Measurements from ENCODE around the gene PCBP3. TPM values are rescaled to one million over a fixed set of nuclear protein-coding genes. Genes with fewer than 3 reads are reported as not detected.

Gene PCBP3
- total RNA-seq, 1 experiment from 2014 or later: 10.9 TPM

DNA sequence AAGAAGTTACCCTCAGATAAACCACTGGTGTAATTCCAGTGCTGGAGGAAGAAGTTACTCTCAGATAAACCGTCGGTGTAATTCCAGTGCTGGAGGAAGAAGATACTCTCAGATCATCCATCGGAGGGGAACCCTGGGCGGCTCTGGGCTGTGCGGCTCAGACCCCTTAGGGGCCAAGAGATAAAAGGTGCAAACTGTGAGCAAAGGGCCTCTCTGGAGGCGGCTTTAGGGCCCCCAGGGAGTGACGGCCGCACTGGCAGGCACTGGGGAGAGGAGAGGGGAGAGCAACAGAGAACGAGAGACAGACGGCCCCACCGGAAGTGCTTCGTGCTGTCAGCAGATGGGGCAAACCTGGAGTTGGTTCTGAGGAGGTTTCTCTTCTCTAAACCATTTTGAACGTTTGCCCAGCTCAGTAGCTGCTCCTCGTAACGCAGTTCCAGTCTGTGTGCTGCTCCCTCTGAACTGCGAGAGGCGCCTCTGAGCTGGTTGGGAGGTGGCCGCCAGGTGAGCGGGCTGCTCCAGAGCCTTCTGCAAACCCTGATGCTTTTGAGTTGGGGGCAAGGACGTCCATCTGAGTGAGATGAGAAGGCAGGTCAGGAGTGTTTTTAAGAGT, 275.4 kb downstream of the PCBP3 start:
- Histone ChIP-seq H4K5ac (ENCODE audit: insufficient read length, low read depth, low read length) (no peak overlapping the region), H2BK120ac (ENCODE audit: low read depth, low read length, poor library complexity, severe bottlenecking) (no peak overlapping the region), H3K4ac (ENCODE audit: low read depth, low read length) (no peak overlapping the region), H2AK5ac (ENCODE audit: insufficient read length, low read length) (no peak overlapping the region), H3K79me1 (ENCODE audit: insufficient read depth, low read depth, low read length, poor library complexity, severe bottlenecking) (no peaks in the 10 kb centered on the region), H3K27ac (ENCODE audit: insufficient read length, low read depth, low read length) (no peak overlapping the region), H3K14ac (ENCODE audit: insufficient read depth, low read length) (no peak overlapping the region; the same call in 1 of the 2 replicates), H3K27me3 (ENCODE audit: insufficient read depth, low read length) (no peaks in the 10 kb centered on the region), H3K9me3 (ENCODE audit: control insufficient read depth, low read depth, low read length) (no peaks in the 10 kb centered on the region), H4K8ac (replicated peaks; ENCODE audit: insufficient read length, low read depth, low read length) (no peak overlapping the region), H2AFZ (ENCODE audit: low read length) (no peak overlapping the region), H4K20me1 (ENCODE audit: control insufficient read depth, insufficient read depth, insufficient read length) (no peaks in the 10 kb centered on the region), H3K56ac (ENCODE audit: insufficient read length, low read depth, low read length) (no peak overlapping the region), H2BK12ac (ENCODE audit: insufficient read length, low read depth, low read length) (no peak overlapping the region), H3K4me2 (ENCODE audit: insufficient read depth, insufficient read length, low read length) (no peak overlapping the region), H2BK5ac (ENCODE audit: insufficient read length, low read length) (no peak overlapping the region), H3K18ac (ENCODE audit: insufficient read length, low read depth, low read length) (no peak overlapping the region), H3K4me1 (ENCODE audit: insufficient read depth, low read length) (no peaks in the 10 kb centered on the region), H3K23ac (ENCODE audit: insufficient read length, low read depth, low read length) (no peak overlapping the region), H3T11ph (ENCODE audit: low read length) (no peak overlapping the region), H3K9ac (ENCODE audit: extremely low read depth, insufficient read length, low read length) (no peak overlapping the region), H2BK15ac (ENCODE audit: low read depth, low read length) (no peak overlapping the region), H3K23me2 (ENCODE audit: insufficient read length, low read depth, low read length, poor library complexity, severe bottlenecking) (no peaks in the 10 kb centered on the region), H4K91ac (ENCODE audit: insufficient read length, low read depth, low read length) (no peak overlapping the region), H3K79me2 (ENCODE audit: insufficient read depth, low read length) (no peaks in the 10 kb centered on the region), H2BK20ac (ENCODE audit: low read depth, low read length, poor library complexity, severe bottlenecking) (no peak overlapping the region)
- no CpG with 5 or more reads among the region's 20 CpGs for WGBS (ENCODE audit: extremely low coverage, insufficient read length, low lambda C conversion rate)
- Mint-ChIP-seq H3K9me3 (peaks cover 0 to 6% of the 10 kb centered on the region in 2 experiments; a peak in 2 of 5 replicates), H3K4me3 (no peak overlapping the region), H3K4me1 (0 out of 4 replicates have a peak, but pooled peaks cover 0 to 3% of the 10 kb centered on the region in 2 experiments), H3K27me3 (ENCODE audit: low read depth) (peaks cover 6% of the 10 kb centered on the region), H3K36me3 (ENCODE audit: insufficient read depth in 1 of 3, low read depth in 3 of 3) (peaks cover 0 to 6% (median 4%) of the 10 kb centered on the region in 3 experiments; a peak in 2 of 7 replicates), H3K27ac (no peak overlapping the region)
- TF ChIP-seq, protein P1, sequence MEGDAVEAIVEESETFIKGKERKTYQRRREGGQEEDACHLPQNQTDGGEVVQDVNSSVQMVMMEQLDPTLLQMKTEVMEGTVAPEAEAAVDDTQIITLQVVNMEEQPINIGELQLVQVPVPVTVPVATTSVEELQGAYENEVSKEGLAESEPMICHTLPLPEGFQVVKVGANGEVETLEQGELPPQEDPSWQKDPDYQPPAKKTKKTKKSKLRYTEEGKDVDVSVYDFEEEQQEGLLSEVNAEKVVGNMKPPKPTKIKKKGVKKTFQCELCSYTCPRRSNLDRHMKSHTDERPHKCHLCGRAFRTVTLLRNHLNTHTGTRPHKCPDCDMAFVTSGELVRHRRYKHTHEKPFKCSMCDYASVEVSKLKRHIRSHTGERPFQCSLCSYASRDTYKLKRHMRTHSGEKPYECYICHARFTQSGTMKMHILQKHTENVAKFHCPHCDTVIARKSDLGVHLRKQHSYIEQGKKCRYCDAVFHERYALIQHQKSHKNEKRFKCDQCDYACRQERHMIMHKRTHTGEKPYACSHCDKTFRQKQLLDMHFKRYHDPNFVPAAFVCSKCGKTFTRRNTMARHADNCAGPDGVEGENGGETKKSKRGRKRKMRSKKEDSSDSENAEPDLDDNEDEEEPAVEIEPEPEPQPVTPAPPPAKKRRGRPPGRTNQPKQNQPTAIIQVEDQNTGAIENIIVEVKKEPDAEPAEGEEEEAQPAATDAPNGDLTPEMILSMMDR (conservative IDR thresholded peaks at IDR 0.05): peak; percentile 45
- DNase-seq: peak; percentile 40
